Fibroblast of pulmonary artery (primary cell): Measurements from ENCODE around the gene INF2.
"Not testable (repeated sequence)": the region's sequence is repeated elsewhere in the genome, so short reads cannot be mapped to it uniquely, and the experiment has no call there.

ENCODE experiments used
- DNase-seq: peaks from one replicate; pipeline ENCODE4 v3.0.0-alpha.2; 2010; ENCODE audit warnings: low read depth
- H3K4me3 ChIP-seq: replicated peaks from 2 replicates; pipeline ENCODE4 v1.5.1; 2011; ENCODE audit warnings: low read depth, mild to moderate bottlenecking, control low read depth, low read length, moderate library complexity
- CTCF ChIP-seq: IDR thresholded peaks from 2 replicates; pipeline ENCODE4 v1.5.1; 2011; ENCODE audit warnings: mild to moderate bottlenecking, control low read depth, low read length, inconsistent platforms; ENCODE audit errors: missing control alignments

Gene INF2

GRCh38 chr14:104652386-104652785, 37.0 kb upstream of the INF2 start:
- TF ChIP-seq CTCF = no peak
- DNase-seq = no peak
- no peak overlapping the region for H3K4me3 ChIP-seq

GRCh38 chr14:104653130-104653920, 36.1 kb upstream of the INF2 start:
- DNase-seq, H3K4me3 ChIP-seq: not testable (repeated sequence)

GRCh38 chr14:104654119-104654518, 35.3 kb upstream of the INF2 start:
- DNase-seq = no peak
- no peak for TF ChIP-seq CTCF
- no peak overlapping the region for H3K4me3 ChIP-seq

- no peak for TF ChIP-seq CTCF
- no peak for DNase-seq
- H3K4me3 ChIP-seq = no peak overlapping the region
These were observed 34.1 kb upstream of the INF2 start for GRCh38 chr14:104655128-104655848.

- H3K4me3 ChIP-seq = no peak overlapping the region
- no peak for TF ChIP-seq CTCF
- DNase-seq = no peak
These were observed 33.3 kb upstream of the INF2 start for GRCh38 chr14:104656014-104656714.

GRCh38 chr14:104657101-104657524, 32.3 kb upstream of the INF2 start:
- DNase-seq = no peak
- no peak for TF ChIP-seq CTCF
- no peak overlapping the region for H3K4me3 ChIP-seq
